Measurements from ENCODE around the gene RASA2. TPM values are rescaled to one million over a fixed set of nuclear protein-coding genes. Genes with fewer than 3 reads are reported as not detected.

The RASA2 gene
- polyA plus RNA-seq, 1 donor from 2014 or later: 37.5 TPM

DNA sequence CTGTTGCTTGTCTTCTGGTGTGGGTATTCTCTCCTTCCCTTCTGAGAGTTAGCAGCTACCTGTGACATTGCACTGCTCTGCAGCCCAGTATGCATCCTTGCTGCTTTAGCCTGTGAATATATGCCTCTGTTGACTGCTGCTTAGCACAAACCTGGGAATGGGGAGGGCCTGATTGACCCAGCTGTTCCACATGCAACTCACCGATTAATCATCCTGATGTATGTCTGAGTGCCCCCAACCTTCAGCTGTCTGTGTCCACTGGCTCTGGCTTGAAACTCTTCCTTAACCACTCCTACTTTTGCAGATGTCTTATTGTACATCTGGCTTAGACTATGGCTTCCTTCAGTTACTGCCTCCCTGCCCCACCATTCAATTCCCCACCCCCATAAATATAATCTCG lies 119.1 kb downstream of the RASA2 start:
- Histone ChIP-seq H3K79me2 (replicated peaks; ENCODE audit: insufficient read depth, low read length) (no peaks in the 10 kb centered on the region), H3K9me3 (ENCODE audit: low read length) (peaks cover 5% of the 10 kb centered on the region), H3K27me3 (ENCODE audit: insufficient read depth, low read depth, low read length) (no peaks in the 10 kb centered on the region), H3K9ac (ENCODE audit: low read length) (no peak overlapping the region), H4K20me1 (ENCODE audit: insufficient read depth) (no peaks in the 10 kb centered on the region), H3K4me3 (ENCODE audit: low read length) (no peak overlapping the region), H3K27ac (ENCODE audit: low read length) (no peak overlapping the region), H3F3A (ENCODE audit: insufficient read depth, low read length, poor library complexity, severe bottlenecking) (no peaks in the 10 kb centered on the region), H3K36me3 (ENCODE audit: insufficient read depth, low read length) (peaks cover 22% of the 10 kb centered on the region), H2AFZ (ENCODE audit: low read depth, low read length) (no peak overlapping the region), H3K9me2 (ENCODE audit: insufficient read depth, low read length) (no peaks in the 10 kb centered on the region), H3K4me2 (ENCODE audit: low read length) (no peak overlapping the region)
- TF ChIP-seq RAD21 (conservative IDR thresholded peaks at IDR 0.05) (no peak), TAF1 (IDR thresholded peaks at IDR 0.05; ENCODE audit: low read depth) (no peak)

DNA sequence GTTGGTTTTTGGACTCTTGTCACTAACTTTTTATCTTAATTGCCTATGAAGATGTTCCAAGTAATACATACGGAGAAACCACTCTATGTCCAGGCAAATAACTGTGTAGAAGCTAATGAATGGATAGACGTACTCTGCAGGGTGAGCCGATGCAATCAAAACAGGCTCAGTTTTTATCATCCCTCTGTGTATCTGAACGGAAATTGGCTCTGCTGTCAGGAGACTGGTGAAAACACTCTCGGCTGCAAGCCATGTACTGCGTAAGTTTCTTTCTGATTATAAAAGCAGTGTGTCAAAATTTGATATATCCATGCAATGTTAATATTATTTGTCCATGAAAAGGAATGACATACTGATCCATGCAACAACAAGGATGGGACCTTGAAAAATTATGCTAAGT lies 121.6 kb downstream of the RASA2 start:
- Histone ChIP-seq H3K79me2 (replicated peaks; ENCODE audit: insufficient read depth, low read length) (no peaks in the 10 kb centered on the region), H3K27me3 (ENCODE audit: insufficient read depth, low read depth, low read length) (no peaks in the 10 kb centered on the region), H4K20me1 (ENCODE audit: insufficient read depth) (no peaks in the 10 kb centered on the region), H3K9me2 (ENCODE audit: insufficient read depth, low read length) (no peaks in the 10 kb centered on the region), H3K9ac (ENCODE audit: low read length) (no peak overlapping the region), H3K4me2 (ENCODE audit: low read length) (no peak overlapping the region), H3F3A (ENCODE audit: insufficient read depth, low read length, poor library complexity, severe bottlenecking) (no peaks in the 10 kb centered on the region), H3K27ac (ENCODE audit: low read length) (no peak overlapping the region), H3K36me3 (ENCODE audit: insufficient read depth, low read length) (peaks cover 11% of the 10 kb centered on the region), H3K9me3 (ENCODE audit: low read length) (no peaks in the 10 kb centered on the region), H3K4me3 (ENCODE audit: low read length) (no peak overlapping the region), H2AFZ (ENCODE audit: low read depth, low read length) (no peak overlapping the region)
- no peak for TF ChIP-seq MXI1 (conservative IDR thresholded peaks at IDR 0.05; ENCODE audit: poor library complexity, severe bottlenecking)
- TF ChIP-seq POLR2AphosphoS5 (IDR thresholded peaks at IDR 0.05): no peak
- TF ChIP-seq RAD21 (conservative IDR thresholded peaks at IDR 0.05): no peak
- TF ChIP-seq, protein P1, sequence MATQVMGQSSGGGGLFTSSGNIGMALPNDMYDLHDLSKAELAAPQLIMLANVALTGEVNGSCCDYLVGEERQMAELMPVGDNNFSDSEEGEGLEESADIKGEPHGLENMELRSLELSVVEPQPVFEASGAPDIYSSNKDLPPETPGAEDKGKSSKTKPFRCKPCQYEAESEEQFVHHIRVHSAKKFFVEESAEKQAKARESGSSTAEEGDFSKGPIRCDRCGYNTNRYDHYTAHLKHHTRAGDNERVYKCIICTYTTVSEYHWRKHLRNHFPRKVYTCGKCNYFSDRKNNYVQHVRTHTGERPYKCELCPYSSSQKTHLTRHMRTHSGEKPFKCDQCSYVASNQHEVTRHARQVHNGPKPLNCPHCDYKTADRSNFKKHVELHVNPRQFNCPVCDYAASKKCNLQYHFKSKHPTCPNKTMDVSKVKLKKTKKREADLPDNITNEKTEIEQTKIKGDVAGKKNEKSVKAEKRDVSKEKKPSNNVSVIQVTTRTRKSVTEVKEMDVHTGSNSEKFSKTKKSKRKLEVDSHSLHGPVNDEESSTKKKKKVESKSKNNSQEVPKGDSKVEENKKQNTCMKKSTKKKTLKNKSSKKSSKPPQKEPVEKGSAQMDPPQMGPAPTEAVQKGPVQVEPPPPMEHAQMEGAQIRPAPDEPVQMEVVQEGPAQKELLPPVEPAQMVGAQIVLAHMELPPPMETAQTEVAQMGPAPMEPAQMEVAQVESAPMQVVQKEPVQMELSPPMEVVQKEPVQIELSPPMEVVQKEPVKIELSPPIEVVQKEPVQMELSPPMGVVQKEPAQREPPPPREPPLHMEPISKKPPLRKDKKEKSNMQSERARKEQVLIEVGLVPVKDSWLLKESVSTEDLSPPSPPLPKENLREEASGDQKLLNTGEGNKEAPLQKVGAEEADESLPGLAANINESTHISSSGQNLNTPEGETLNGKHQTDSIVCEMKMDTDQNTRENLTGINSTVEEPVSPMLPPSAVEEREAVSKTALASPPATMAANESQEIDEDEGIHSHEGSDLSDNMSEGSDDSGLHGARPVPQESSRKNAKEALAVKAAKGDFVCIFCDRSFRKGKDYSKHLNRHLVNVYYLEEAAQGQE (IDR thresholded peaks at IDR 0.05; ENCODE audit: borderline replicate concordance): no peak
- TF ChIP-seq SMC3 (conservative IDR thresholded peaks at IDR 0.05; ENCODE audit: poor library complexity): no peak
- no peak for TF ChIP-seq TAF1 (IDR thresholded peaks at IDR 0.05; ENCODE audit: low read depth)
- no peak for TF ChIP-seq EZH2 (IDR thresholded peaks at IDR 0.05; ENCODE audit: borderline replicate concordance, insufficient read depth, low read length, poor library complexity, severe bottlenecking)
- TF ChIP-seq, protein P2, sequence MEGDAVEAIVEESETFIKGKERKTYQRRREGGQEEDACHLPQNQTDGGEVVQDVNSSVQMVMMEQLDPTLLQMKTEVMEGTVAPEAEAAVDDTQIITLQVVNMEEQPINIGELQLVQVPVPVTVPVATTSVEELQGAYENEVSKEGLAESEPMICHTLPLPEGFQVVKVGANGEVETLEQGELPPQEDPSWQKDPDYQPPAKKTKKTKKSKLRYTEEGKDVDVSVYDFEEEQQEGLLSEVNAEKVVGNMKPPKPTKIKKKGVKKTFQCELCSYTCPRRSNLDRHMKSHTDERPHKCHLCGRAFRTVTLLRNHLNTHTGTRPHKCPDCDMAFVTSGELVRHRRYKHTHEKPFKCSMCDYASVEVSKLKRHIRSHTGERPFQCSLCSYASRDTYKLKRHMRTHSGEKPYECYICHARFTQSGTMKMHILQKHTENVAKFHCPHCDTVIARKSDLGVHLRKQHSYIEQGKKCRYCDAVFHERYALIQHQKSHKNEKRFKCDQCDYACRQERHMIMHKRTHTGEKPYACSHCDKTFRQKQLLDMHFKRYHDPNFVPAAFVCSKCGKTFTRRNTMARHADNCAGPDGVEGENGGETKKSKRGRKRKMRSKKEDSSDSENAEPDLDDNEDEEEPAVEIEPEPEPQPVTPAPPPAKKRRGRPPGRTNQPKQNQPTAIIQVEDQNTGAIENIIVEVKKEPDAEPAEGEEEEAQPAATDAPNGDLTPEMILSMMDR (IDR thresholded peaks at IDR 0.05; ENCODE audit: poor library complexity, severe bottlenecking): no peak
- TF ChIP-seq EP300 (conservative IDR thresholded peaks at IDR 0.05; ENCODE audit: poor library complexity, severe bottlenecking): no peak

DNA sequence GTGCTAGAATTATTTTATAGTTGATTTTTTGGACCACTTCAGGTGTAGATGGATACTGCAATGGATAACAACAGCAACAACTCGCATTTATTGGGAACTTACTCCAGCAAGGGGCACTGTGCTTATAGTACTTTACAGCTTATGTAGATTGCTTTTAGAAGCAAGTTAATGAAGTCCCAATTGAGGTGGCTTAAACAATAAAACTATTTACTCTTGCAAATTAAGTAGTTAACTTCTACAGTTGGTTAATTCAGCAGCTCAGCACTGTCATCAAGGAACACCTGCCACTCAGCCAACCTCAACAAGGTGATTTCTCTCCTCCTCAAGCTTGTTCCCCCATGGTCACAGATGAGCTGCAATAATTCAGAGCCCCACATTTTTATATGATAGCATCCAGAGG lies 124.1 kb downstream of the RASA2 start:
- Histone ChIP-seq H3K9ac (ENCODE audit: low read length) (no peak overlapping the region), H3K36me3 (ENCODE audit: insufficient read depth, low read length) (peaks cover 11% of the 10 kb centered on the region), H3K9me3 (ENCODE audit: low read length) (no peaks in the 10 kb centered on the region), H3K4me2 (ENCODE audit: low read length) (no peak overlapping the region), H3F3A (ENCODE audit: insufficient read depth, low read length, poor library complexity, severe bottlenecking) (no peaks in the 10 kb centered on the region), H2AFZ (ENCODE audit: low read depth, low read length) (no peak overlapping the region), H3K9me2 (ENCODE audit: insufficient read depth, low read length) (no peaks in the 10 kb centered on the region), H3K4me3 (ENCODE audit: low read length) (no peak overlapping the region), H3K79me2 (replicated peaks; ENCODE audit: insufficient read depth, low read length) (no peaks in the 10 kb centered on the region), H4K20me1 (ENCODE audit: insufficient read depth) (no peaks in the 10 kb centered on the region), H3K27ac (ENCODE audit: low read length) (no peak overlapping the region), H3K27me3 (ENCODE audit: insufficient read depth, low read depth, low read length) (no peaks in the 10 kb centered on the region)
- TF ChIP-seq MXI1 (conservative IDR thresholded peaks at IDR 0.05; ENCODE audit: poor library complexity, severe bottlenecking) (no peak), POLR2AphosphoS5 (IDR thresholded peaks at IDR 0.05) (no peak), SMC3 (conservative IDR thresholded peaks at IDR 0.05; ENCODE audit: poor library complexity) (no peak), EZH2 (IDR thresholded peaks at IDR 0.05; ENCODE audit: borderline replicate concordance, insufficient read depth, low read length, poor library complexity, severe bottlenecking) (no peak), RAD21 (conservative IDR thresholded peaks at IDR 0.05) (no peak), TAF1 (IDR thresholded peaks at IDR 0.05; ENCODE audit: low read depth) (no peak), EP300 (conservative IDR thresholded peaks at IDR 0.05; ENCODE audit: poor library complexity, severe bottlenecking) (no peak)
- TF ChIP-seq, protein P2 (IDR thresholded peaks at IDR 0.05; ENCODE audit: poor library complexity, severe bottlenecking): no peak
- TF ChIP-seq, protein P1 (IDR thresholded peaks at IDR 0.05; ENCODE audit: borderline replicate concordance): no peak
